Urothelium cell line (cell line): ENCODE data around the gene NAV2.

Experiments
- DNase-seq: peaks from one replicate; pipeline ENCODE4 v3.0.0; 2011; ENCODE audit warnings: low spot score, mixed read lengths
- FAIRE-seq: peaks from 2 replicates; lab custom pipeline; 2011; peaks lifted over from hg19 to GRCh38; lab: Jason Lieb, UNC

The NAV2 gene

DNA sequence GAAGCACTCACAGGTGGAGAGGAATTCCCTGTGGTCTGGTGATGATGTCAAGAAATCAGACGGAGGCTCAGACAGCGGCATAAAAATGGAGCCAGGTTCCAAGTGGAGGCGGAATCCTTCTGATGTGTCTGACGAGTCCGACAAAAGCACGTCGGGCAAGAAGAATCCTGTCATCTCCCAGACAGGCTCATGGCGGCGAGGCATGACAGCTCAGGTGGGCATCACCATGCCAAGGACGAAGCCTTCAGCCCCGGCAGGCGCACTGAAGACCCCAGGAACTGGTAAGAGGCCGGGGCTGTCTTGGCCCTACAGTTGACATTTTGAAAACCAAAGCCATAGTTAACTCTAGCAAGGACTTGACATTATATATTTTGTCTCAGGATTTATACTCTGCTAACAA lies 331.4 kb downstream of the NAV2 start:
- FAIRE-seq, result no peak

GRCh38 chr11:20045098-20045688 lies 332.6 kb downstream of the NAV2 start:
- DNase-seq (no peak), FAIRE-seq (no peak)

More for the DNA sequence above, 331.4 kb downstream of the NAV2 start:
- DNase-seq, result no peak

DNA sequence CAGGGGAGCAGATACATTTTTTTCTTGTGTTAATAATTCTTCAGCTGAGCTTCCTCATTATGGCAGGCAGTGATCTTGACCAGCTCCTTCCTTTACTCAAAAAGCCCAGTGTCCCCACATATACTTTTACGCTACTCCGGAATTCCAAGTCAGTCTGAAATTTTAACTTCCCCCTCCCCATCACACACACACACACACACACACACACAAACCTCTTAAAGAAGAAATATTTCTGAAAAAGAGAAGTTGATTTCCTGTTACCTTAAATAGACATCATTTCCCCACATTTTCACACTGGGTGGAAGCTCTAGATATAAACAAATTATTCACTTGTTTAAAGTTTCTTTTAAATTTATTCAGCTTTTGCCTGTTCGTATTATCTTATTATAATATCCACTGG lies 333.8 kb downstream of the NAV2 start:
- no peak for FAIRE-seq
- no peak for DNase-seq

GRCh38 chr11:20047006-20047768 lies 334.6 kb downstream of the NAV2 start:
- DNase-seq (no peak), FAIRE-seq (no peak)

- FAIRE-seq (no peak), DNase-seq (no peak)
These were observed 335.1 kb downstream of the NAV2 start for GRCh38 chr11:20047769-20048154.

GRCh38 chr11:20048246-20048645 lies 335.6 kb downstream of the NAV2 start:
- FAIRE-seq (no peak), DNase-seq (no peak)

DNA sequence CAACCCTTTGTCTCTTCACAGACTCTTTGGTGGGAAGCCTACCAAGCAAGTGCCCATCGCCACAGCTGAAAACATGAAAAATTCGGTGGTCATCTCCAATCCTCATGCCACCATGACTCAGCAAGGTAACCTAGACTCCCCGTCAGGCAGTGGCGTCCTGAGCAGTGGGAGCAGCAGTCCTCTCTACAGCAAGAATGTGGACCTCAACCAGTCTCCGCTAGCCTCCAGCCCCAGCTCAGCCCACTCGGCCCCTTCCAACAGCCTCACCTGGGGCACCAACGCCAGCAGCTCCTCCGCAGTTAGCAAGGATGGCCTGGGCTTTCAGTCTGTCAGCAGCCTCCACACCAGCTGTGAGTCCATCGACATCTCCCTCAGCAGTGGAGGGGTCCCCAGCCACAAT lies 336.1 kb downstream of the NAV2 start:
- DNase-seq (no peak), FAIRE-seq (no peak)

DNA sequence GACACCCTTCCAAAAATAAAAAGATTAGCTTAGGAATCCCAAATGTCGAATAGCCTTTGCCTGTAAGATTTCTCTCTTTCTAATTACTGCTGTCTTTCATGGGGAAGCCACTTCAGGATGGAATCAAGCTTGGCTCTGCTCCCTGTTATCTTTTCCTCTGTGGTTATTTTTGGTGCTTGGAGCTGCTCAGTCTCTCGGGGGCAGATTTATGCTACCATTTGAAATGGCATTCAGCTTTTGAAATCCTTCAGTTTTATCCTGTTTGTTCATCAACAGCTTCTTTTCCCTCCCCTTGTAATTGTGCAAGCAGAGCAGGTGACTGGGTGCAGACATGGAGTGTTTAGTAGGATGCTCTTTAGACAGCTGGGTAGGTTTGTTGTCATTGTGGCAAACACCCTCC lies 336.6 kb downstream of the NAV2 start:
- DNase-seq (no peak), FAIRE-seq (no peak)

- FAIRE-seq (no peak), DNase-seq (no peak)
These were observed 337.4 kb downstream of the NAV2 start for GRCh38 chr11:20050048-20050447.

DNA sequence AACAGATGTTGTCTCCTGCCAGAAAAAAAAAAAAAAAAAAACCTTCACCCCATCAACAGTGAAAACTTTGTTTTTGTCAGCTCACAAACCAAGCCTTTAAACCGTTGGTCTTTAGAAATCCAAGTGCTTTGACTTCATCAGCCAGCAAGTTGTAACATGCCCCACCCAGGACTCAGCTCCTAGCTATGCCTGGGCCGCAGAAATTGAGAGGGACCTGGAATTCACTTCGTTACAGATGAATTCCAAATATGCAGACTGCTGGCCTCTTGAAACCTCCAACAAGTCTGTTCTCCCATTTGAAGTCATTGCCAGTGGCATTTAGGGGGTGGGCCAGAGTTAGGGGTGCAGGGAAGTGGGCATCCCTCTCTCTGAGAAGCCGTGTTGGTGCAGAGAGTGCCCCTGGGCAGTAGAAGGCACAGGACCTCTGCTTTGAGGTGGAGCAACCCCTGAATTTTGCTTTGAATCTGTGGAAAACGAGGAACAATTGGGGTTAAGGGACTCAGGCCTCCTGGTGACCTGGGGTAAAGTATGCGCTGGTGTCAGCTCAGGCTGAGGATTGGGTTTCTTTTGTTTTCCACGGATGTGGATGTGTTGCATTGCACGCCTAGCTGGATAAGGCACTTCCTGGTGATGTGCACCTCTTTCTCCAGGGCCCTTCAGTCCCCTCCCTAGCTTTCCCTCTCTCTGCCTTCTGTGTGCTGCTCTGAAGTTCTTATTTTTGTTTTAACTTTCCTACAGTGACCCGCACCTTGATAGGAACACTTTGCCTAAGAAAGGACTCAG lies 338.1 kb downstream of the NAV2 start:
- DNase-seq (peak; percentile 50), FAIRE-seq (no peak)

DNA sequence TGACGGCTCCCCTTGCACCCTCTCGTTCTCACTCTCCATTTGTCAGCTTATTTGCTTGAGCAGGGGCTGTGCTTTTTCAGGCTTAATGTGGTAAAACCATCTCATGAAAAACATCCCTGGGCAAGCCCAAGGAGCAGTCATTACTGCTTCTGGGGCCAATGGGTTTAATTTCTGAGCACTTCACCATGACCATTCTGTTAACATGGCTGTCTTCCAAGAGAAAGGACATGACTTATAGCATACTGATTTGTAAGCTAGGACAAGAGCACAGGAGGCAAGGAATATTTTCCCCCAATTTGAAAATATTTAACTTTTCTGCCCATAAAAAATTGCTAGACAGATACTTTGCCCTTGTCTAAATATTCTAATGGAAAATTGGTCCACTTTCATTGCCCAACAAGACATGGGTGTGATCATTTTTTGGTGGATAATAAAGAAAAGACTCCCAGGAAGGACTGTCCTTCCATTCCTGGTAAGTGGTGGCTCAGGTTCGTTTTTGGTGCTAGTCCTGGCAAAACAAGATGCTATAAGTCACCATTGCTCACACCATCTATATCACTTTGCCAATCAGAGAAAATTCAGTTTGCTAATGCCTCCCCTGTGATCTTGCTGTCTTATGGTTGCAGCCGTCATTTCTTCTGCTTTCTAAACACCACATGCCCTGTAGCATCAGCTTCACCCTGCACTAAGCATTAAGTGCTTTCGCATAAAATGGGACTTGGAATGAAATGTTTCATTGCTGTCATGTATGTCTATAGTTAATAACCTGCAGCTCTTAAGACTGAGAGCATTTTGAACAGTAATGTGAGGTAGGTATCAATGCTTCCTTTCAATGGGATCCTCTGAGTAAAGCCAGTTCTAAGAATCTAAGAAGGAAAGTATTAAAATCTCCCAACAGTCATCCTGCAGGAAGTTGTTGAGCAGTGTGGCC lies 339.1 kb downstream of the NAV2 start:
- DNase-seq, result no peak
- FAIRE-seq, result no peak

- DNase-seq (no peak), FAIRE-seq (no peak)
These were observed 340.9 kb downstream of the NAV2 start for GRCh38 chr11:20053572-20053971.

DNA sequence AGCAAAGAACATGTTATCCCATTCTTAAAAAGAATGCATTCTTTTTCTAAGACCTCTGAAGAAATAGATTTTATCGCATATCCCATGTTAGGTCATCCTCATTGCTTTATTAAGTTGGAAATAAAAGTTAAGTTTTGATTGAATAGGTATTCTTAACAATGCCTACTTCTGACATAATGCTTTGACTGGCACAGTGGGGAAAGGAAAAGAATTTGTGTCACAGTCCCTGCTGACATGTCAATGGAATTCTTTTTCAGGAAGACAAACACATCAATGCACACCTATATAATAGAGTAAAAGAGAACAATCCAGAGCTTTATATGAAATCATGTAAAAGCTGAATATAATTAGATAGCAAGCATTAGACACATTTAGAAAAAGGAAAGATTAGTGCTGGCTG lies 341.9 kb downstream of the NAV2 start:
- FAIRE-seq (no peak), DNase-seq (no peak)

GRCh38 chr11:20055312-20055711 lies 342.7 kb downstream of the NAV2 start:
- FAIRE-seq, result no peak
- no peak for DNase-seq

- no peak for FAIRE-seq
- DNase-seq, result no peak
These were observed 343.7 kb downstream of the NAV2 start for GRCh38 chr11:20056109-20056949.

- no peak for FAIRE-seq
- no peak for DNase-seq
These were observed 344.6 kb downstream of the NAV2 start for GRCh38 chr11:20056950-20057943.

DNA sequence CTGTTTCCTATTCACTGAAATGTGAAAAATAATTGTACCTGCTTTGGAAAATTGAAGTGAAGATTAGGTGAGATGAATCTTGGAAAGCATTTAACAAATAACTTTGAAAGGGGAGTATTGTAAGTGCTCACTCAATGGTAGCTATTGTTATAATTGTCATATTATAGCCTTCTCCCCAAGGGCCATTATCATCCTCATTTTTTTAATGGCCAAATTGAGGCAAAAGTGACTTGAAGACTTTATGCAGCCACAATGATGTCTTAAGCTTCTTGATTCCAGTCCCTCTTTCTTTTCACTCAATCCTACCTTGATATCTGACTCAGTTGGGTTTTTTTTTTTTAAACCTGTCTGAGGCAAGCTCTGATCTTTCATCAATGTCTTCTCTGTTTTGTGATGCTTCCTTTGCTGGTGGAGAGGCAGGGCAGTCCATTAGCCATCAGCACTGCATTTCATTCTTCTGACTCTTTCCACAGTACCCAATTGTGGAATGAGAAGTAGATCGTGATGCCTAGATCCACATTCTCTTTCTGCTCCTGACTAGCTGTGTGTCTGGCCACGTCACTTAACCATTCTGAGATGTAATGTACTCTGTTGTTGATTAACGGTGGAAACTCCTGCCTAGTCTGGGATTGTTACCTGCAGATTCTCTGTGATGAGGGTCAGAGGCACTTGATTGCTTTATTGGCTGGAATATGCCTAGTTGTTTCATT lies 346.3 kb downstream of the NAV2 start:
- no peak for DNase-seq

DNA sequence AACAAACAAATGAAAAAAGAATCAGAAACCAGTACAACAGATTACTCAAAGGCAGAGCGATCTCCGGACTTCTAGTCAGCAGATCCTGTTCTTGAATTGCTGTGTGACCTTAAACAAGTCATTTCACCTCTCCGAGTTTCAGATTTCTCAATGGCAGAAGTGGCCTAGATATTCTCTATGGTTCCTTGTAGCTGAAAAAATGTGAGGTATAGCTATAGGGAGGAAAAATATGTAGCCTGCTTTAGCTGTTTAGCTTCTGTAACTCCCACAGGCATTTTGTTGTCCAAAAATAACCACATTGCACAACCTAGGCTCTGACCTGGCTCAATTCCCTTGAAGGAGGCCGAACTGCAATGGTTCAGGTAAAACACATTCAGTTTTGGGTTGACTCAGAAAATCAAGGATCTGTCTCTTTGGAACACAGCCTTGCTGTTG lies 347.0 kb downstream of the NAV2 start:
- DNase-seq (no peak), FAIRE-seq (no peak)

More for the DNA sequence above, 346.3 kb downstream of the NAV2 start:
- FAIRE-seq, result no peak
